Nephron progenitor cell (in vitro differentiated cells): ENCODE measurements around the gene PNMA1.

Experiments
- DNase-seq: peaks from one replicate; pipeline ENCODE4 v3.0.0; 2021
- H3K27ac Mint-ChIP-seq: 2 replicates; pipeline ENCODE4 v1.8.0; 2021; ENCODE audit warnings: mild to moderate bottlenecking, moderate library complexity, mixed read lengths
- H3K27me3 Mint-ChIP-seq: 2 replicates; pipeline ENCODE4 v1.8.0; 2021; ENCODE audit warnings: mild to moderate bottlenecking, low read depth, mixed read lengths; ENCODE audit not compliant: poor library complexity
- H3K36me3 Mint-ChIP-seq: 2 replicates; pipeline ENCODE4 v1.8.0; 2021; ENCODE audit warnings: low read depth, mixed read lengths
- H3K4me1 Mint-ChIP-seq: 2 replicates; pipeline ENCODE4 v1.8.0; 2021; ENCODE audit warnings: mixed read lengths
- H3K4me3 Mint-ChIP-seq: 2 replicates; pipeline ENCODE4 v1.8.0; 2021; ENCODE audit warnings: mild to moderate bottlenecking, moderate library complexity, mixed read lengths
- H3K9me3 Mint-ChIP-seq: 2 replicates; pipeline ENCODE4 v1.8.0; 2021; ENCODE audit warnings: mild to moderate bottlenecking, moderate library complexity, mixed read lengths
- TF ChIP-seq, protein P1 (sequence below): fragments of 200-600 bp; sonication (generic); IDR thresholded peaks from 2 replicates; pipeline ENCODE4 v1.5.0; 2021; ENCODE audit warnings: antibody characterized with exemption

Gene PNMA1

GRCh38 chr14:73696466-73697400 is 17.5 kb downstream of the PNMA1 start:
- no peaks in the 10 kb centered on the region for H3K4me1 Mint-ChIP-seq
- H3K9me3 Mint-ChIP-seq: no peaks in the 10 kb centered on the region
- peaks cover 54% of the 10 kb centered on the region for H3K36me3 Mint-ChIP-seq
- TF ChIP-seq, protein P1, sequence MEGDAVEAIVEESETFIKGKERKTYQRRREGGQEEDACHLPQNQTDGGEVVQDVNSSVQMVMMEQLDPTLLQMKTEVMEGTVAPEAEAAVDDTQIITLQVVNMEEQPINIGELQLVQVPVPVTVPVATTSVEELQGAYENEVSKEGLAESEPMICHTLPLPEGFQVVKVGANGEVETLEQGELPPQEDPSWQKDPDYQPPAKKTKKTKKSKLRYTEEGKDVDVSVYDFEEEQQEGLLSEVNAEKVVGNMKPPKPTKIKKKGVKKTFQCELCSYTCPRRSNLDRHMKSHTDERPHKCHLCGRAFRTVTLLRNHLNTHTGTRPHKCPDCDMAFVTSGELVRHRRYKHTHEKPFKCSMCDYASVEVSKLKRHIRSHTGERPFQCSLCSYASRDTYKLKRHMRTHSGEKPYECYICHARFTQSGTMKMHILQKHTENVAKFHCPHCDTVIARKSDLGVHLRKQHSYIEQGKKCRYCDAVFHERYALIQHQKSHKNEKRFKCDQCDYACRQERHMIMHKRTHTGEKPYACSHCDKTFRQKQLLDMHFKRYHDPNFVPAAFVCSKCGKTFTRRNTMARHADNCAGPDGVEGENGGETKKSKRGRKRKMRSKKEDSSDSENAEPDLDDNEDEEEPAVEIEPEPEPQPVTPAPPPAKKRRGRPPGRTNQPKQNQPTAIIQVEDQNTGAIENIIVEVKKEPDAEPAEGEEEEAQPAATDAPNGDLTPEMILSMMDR: no peak
- no peak overlapping the region for H3K4me3 Mint-ChIP-seq
- H3K27me3 Mint-ChIP-seq: peaks cover 2% of the 10 kb centered on the region
- DNase-seq: no peak
- no peak overlapping the region for H3K27ac Mint-ChIP-seq

DNA sequence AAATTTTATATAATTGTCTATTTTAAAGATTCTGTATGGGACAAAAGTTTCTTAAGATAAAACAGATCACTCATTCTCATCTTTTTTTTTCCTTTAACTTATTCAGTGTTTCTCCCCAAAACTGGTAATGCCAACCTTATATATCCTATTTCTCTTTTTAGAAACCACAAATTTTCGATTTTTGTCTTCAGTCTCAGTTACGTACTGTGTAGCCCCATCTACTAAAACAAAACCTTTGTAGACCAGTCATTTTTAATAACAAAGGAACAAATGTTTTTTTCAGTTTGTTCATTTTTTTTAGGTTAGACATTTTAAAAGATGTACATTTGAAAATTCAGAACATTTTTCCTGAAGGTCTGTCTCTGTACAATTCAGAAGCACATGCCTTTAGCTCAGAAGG is 18.2 kb downstream of the PNMA1 start:
- H3K27ac Mint-ChIP-seq: no peak overlapping the region
- TF ChIP-seq, protein P1: no peak
- H3K4me1 Mint-ChIP-seq: no peaks in the 10 kb centered on the region

DNA sequence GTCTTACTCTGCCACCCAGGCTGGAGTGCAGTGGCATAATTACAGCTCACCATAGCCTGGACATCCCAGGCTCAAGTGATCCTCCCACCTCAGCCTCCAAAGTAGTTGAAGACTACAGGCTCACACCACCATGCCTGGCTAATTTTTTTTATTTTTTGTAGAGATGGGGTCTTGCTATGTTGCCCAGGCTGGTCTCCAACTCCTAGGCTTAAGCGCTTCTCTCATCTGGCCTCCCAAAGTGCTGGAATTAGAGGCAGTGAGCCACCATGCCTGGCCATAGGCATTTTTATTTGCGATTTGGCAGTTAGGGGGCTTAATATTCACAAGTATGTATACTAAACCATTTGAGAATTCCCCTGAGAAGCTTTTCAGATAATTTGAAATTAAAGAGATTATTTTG is 19.1 kb downstream of the PNMA1 start:
- Mint-ChIP-seq H3K4me1 (no peaks in the 10 kb centered on the region), H3K36me3 (peaks cover 66% of the 10 kb centered on the region), H3K4me3 (no peak overlapping the region), H3K27me3 (peaks cover 2% of the 10 kb centered on the region), H3K9me3 (no peaks in the 10 kb centered on the region), H3K27ac (no peak overlapping the region)
- TF ChIP-seq, protein P1: no peak
- DNase-seq: no peak

More for the DNA sequence above, 18.2 kb downstream of the PNMA1 start:
- DNase-seq: no peak
- Mint-ChIP-seq H3K27me3 (peaks cover 2% of the 10 kb centered on the region), H3K36me3 (peaks cover 57% of the 10 kb centered on the region), H3K4me3 (no peak overlapping the region), H3K9me3 (no peaks in the 10 kb centered on the region)

DNA sequence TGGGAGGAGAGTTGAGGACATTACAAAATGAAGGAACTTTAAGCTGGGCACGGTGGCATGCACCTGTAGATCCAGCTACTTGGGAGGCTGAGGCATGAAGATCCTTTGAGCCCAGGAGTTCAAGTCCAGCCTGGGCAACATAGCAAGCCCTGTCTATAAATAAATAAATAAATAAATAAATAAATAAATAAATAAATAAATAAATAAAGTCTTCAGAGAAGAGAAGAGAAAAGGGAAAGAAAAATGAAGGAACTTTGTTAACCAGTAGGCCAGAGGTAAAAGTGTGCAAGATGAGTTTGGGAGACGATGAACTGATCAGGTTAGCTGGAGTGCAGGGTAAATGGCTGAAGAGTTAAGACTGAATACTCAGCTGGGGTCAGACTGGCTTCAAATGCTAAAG is 20.1 kb downstream of the PNMA1 start:
- Mint-ChIP-seq H3K27ac (no peak overlapping the region), H3K4me3 (no peak overlapping the region), H3K4me1 (no peaks in the 10 kb centered on the region), H3K27me3 (peaks cover 2% of the 10 kb centered on the region), H3K9me3 (no peaks in the 10 kb centered on the region), H3K36me3 (peaks cover 74% of the 10 kb centered on the region)
- TF ChIP-seq, protein P1: no peak
- no peak for DNase-seq

DNA sequence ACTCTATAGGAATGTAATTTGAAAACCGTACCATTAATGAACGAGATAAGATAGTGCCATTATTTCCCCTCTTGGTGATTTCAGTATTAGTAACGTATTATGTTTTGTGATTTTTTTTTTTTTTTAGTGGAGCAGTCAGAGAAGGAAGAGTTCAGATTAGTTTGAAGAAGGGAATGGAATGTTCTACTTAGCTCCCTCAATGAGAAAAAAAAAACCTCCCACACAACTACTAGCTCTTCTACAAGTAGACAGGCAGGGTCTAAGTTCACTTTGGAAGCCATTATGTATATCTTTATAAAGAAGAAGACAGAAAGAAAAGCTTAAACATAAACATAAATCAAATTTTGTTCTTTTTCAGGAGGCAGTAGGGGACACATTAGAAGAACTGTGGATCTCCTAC is 27.3 kb downstream of the PNMA1 start:
- TF ChIP-seq, protein P1: no peak

DNA sequence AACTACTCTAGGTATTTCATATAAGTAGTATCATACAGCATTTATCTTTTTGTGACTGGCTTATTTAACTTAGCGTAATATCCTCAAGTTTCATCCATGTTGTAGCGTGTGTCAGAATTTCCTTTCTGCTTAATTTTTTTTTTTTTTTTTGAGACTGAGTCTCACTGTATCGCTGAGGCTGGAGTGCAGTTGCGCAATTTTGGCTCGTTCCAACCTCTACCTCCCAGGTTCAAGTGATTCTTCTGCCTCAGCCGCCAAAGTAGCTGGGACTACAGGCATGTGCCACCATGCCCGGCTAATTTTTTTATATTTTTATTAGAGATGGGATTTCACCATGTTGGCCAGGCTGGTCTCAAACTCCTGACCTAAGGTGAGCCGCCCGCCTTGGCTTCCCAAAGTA is 28.9 kb downstream of the PNMA1 start:
- TF ChIP-seq, protein P1: no peak
- H3K27me3 Mint-ChIP-seq: no peaks in the 10 kb centered on the region
- no peaks in the 10 kb centered on the region for H3K9me3 Mint-ChIP-seq
- no peak overlapping the region for H3K27ac Mint-ChIP-seq
- no peak for DNase-seq
- no peaks in the 10 kb centered on the region for H3K4me1 Mint-ChIP-seq
- peaks cover 31% of the 10 kb centered on the region for H3K36me3 Mint-ChIP-seq
- H3K4me3 Mint-ChIP-seq: no peak overlapping the region

More for the DNA sequence above, 27.3 kb downstream of the PNMA1 start:
- H3K27me3 Mint-ChIP-seq: no peaks in the 10 kb centered on the region
- H3K4me1 Mint-ChIP-seq: no peaks in the 10 kb centered on the region
- H3K9me3 Mint-ChIP-seq: no peaks in the 10 kb centered on the region
- H3K27ac Mint-ChIP-seq: no peak overlapping the region
- H3K36me3 Mint-ChIP-seq: peaks cover 47% of the 10 kb centered on the region
- H3K4me3 Mint-ChIP-seq: no peak overlapping the region
- DNase-seq: no peak
